DND-41 (cell line): ENCODE data around the gene INMT.

Experiments
- EZH2 ChIP-seq: IDR thresholded peaks from 3 replicates; pipeline ENCODE4 v1.6.1; 2012; ENCODE audit warnings: borderline replicate concordance, low read depth, mild to moderate bottlenecking, moderate library complexity, low read length, inconsistent platforms; ENCODE audit not compliant: severe bottlenecking
- TF ChIP-seq, protein P1 (sequence below): IDR thresholded peaks from 2 replicates; pipeline ENCODE4 v1.5.1; 2012; ENCODE audit warnings: borderline replicate concordance, low read length, moderate library complexity, mild to moderate bottlenecking; ENCODE audit not compliant: poor library complexity, severe bottlenecking; ENCODE audit errors: extremely low read depth

GRCh38 chr7:30738026-30738915 is 13.7 kb upstream of the INMT start:
- TF ChIP-seq, protein P1, sequence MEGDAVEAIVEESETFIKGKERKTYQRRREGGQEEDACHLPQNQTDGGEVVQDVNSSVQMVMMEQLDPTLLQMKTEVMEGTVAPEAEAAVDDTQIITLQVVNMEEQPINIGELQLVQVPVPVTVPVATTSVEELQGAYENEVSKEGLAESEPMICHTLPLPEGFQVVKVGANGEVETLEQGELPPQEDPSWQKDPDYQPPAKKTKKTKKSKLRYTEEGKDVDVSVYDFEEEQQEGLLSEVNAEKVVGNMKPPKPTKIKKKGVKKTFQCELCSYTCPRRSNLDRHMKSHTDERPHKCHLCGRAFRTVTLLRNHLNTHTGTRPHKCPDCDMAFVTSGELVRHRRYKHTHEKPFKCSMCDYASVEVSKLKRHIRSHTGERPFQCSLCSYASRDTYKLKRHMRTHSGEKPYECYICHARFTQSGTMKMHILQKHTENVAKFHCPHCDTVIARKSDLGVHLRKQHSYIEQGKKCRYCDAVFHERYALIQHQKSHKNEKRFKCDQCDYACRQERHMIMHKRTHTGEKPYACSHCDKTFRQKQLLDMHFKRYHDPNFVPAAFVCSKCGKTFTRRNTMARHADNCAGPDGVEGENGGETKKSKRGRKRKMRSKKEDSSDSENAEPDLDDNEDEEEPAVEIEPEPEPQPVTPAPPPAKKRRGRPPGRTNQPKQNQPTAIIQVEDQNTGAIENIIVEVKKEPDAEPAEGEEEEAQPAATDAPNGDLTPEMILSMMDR: no peak
- no peak for TF ChIP-seq EZH2
